Fibroblast of lung (primary cell): ENCODE measurements around the gene KRTAP2-3.
"Not testable (repeated sequence)": the region's sequence is repeated elsewhere in the genome, so short reads cannot be mapped to it uniquely, and the experiment has no call there.

ENCODE experiments used
- CTCF ChIP-seq, 2 donors: IDR thresholded peaks in 1 of 2; conservative IDR thresholded peaks in 1 of 2; 1 replicate in 1 of 2; 2 replicates in 1 of 2; pipeline ENCODE4 v1.5.1; 2011 to 2012; ENCODE audit warnings: low read length in 2 of 2, control low read depth in 1 of 2, inconsistent platforms in 1 of 2, low read depth in 1 of 2, mild to moderate bottlenecking in 1 of 2
- EZH2 ChIP-seq: IDR thresholded peaks from 2 replicates; pipeline ENCODE4 v1.5.1; 2012; ENCODE audit warnings: low read length, control low read depth, mild to moderate bottlenecking; ENCODE audit errors: missing control alignments

- not testable (repeated sequence) for TF ChIP-seq CTCF (conservative IDR thresholded peaks at IDR 0.05 in 1 of 2, IDR thresholded peaks at IDR 0.05 in 1 of 2; ENCODE audit: low read depth in 1 of 2, low read length in 2 of 2); EZH2
Measured at GRCh38 chr17:41108728-41109386, 48.9 kb upstream of the KRTAP2-3 start.
